ENCODE results near the gene PPP1R16B.
"Not testable (repeated sequence)": the region's sequence is repeated elsewhere in the genome, so short reads cannot be mapped to it uniquely, and the experiment has no call there.

The PPP1R16B gene

DNA sequence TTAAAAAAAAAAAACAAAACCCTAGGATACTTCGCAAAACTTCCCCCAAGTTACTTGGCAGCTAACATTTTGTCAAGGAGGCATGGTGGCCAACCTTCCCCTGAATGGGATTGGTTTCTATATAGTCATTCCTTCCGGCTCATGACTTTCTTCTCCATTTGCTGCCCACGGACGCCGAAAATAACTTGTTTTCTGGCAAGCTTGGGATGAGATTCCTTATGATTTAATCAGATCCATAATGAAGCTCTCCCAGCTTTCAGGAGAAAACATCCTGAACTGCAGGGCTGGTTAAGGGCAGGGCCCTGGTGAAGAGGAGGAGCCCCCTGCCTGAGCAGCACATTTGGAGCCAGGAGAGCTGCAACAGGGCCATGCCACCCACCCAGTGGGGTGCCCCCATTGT lies 49.9 kb downstream of the PPP1R16B start:
- TF ChIP-seq POU2F2 (IDR thresholded peaks at IDR 0.05; ENCODE audit: low read depth, low read length) (no peak), TAF1 (IDR thresholded peaks at IDR 0.05; ENCODE audit: low read depth, low read length) (no peak), PAX5 (IDR thresholded peaks at IDR 0.05; ENCODE audit: insufficient read depth, low read length, severe bottlenecking) (no peak)
- FAIRE-seq (no peak), DNase-seq (ENCODE audit: insufficient read length, low spot score) (no peak)

- FAIRE-seq (no peak), DNase-seq (ENCODE audit: insufficient read length, low spot score) (no peak)
- no peak for TF ChIP-seq SPI1 (IDR thresholded peaks at IDR 0.05; ENCODE audit: low read depth, low read length)
- no peak for TF ChIP-seq POLR2A (IDR thresholded peaks at IDR 0.05; ENCODE audit: low read depth, low read length)
- TF ChIP-seq TAF1 (IDR thresholded peaks at IDR 0.05; ENCODE audit: low read depth, low read length) = no peak
- no peak for TF ChIP-seq POU2F2 (IDR thresholded peaks at IDR 0.05; ENCODE audit: low read depth, low read length)
- TF ChIP-seq PAX5 (IDR thresholded peaks at IDR 0.05; ENCODE audit: insufficient read depth, low read length, severe bottlenecking) = no peak
- no peak for TF ChIP-seq POLR2AphosphoS5 (IDR thresholded peaks at IDR 0.05; ENCODE audit: low read depth, low read length)
Observed at GRCh38 chr20:38856570-38856969, 51.1 kb downstream of the PPP1R16B start.

- FAIRE-seq (no peak), DNase-seq (ENCODE audit: insufficient read length, low spot score) (no peak)
- no peak for TF ChIP-seq PAX5 (IDR thresholded peaks at IDR 0.05; ENCODE audit: insufficient read depth, low read length, severe bottlenecking)
- TF ChIP-seq POLR2AphosphoS5 (IDR thresholded peaks at IDR 0.05; ENCODE audit: low read depth, low read length) = no peak
- TF ChIP-seq POU2F2 (IDR thresholded peaks at IDR 0.05; ENCODE audit: low read depth, low read length) = no peak
- no peak for TF ChIP-seq TAF1 (IDR thresholded peaks at IDR 0.05; ENCODE audit: low read depth, low read length)
- TF ChIP-seq POLR2A (IDR thresholded peaks at IDR 0.05; ENCODE audit: low read depth, low read length) = no peak
- TF ChIP-seq SPI1 (IDR thresholded peaks at IDR 0.05; ENCODE audit: low read depth, low read length) = no peak
Observed at GRCh38 chr20:38857703-38858102, 52.2 kb downstream of the PPP1R16B start.

DNA sequence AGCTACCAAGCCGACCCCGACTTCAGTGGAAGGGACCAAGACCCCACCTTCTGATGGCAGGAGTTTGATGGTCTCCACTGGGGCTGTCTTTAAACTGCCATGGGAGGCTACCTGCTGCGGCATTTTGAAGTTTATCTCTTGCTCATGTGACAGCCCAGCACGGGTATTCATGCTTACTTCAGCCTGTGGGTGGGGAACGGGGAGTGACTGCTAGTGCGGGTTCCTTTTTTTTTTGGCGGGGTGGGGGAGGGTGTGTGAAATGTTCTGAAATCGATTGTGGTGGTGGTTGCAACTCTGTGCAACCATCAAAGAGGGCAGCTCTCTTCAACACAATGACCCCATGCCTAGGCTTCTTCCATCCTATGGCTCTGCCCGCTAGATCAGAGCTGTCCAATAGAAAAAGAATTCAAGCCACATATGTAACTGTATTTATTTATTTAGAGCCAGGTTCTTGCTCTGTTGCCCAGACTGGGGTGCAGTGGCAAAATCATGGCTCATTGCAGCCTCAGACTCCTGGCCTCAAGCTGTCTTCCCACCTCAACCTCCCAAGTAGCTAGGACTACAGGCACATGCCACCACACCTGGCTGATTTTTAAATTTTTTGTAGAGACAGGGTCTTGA lies 53.7 kb downstream of the PPP1R16B start:
- peak; percentile 42 for DNase-seq (ENCODE audit: insufficient read length, low spot score)
- TF ChIP-seq POLR2AphosphoS5 (IDR thresholded peaks at IDR 0.05; ENCODE audit: low read depth, low read length) (no peak), POU2F2 (IDR thresholded peaks at IDR 0.05; ENCODE audit: low read depth, low read length) (peak; percentile 72; the same call in 1 of the 2 replicates), SPI1 (IDR thresholded peaks at IDR 0.05; ENCODE audit: low read depth, low read length) (peak; percentile 82)
- peak; percentile 45 for FAIRE-seq

GRCh38 chr20:38859857-38860256 lies 54.4 kb downstream of the PPP1R16B start:
- DNase-seq (ENCODE audit: insufficient read length, low spot score); FAIRE-seq: not testable (repeated sequence)

DNA sequence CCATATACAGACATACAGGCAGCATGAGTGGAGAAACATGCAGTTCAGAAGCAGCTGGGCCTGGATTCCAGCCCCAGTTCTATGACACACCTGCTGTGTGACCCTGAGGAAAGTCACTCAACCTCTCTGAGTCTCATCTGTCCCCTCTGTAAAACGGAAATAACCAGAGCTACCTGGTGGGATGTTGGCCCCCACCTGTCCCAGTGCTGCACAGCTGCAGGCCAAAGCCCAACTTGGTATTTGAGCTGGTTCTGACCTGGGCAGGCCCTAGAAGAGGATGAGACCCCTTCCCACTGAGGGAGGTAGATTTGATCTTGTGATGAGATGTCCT lies 55.5 kb downstream of the PPP1R16B start:
- TF ChIP-seq PAX5 (IDR thresholded peaks at IDR 0.05; ENCODE audit: insufficient read depth, low read length, severe bottlenecking) (no peak), TAF1 (IDR thresholded peaks at IDR 0.05; ENCODE audit: low read depth, low read length) (no peak), POLR2AphosphoS5 (IDR thresholded peaks at IDR 0.05; ENCODE audit: low read depth, low read length) (no peak), POU2F2 (IDR thresholded peaks at IDR 0.05; ENCODE audit: low read depth, low read length) (no peak), POLR2A (IDR thresholded peaks at IDR 0.05; ENCODE audit: low read depth, low read length) (no peak), SPI1 (IDR thresholded peaks at IDR 0.05; ENCODE audit: low read depth, low read length) (no peak)
- no peak for DNase-seq (ENCODE audit: insufficient read length, low spot score)
- FAIRE-seq = no peak

GRCh38 chr20:38862226-38862625 lies 56.7 kb downstream of the PPP1R16B start:
- DNase-seq (ENCODE audit: insufficient read length, low spot score) (no peak), FAIRE-seq (peak; percentile 54)
- TF ChIP-seq POU2F2 (IDR thresholded peaks at IDR 0.05; ENCODE audit: low read depth, low read length) (no peak), POLR2A (IDR thresholded peaks at IDR 0.05; ENCODE audit: low read depth, low read length) (0 out of 2 replicates have a peak, but pooled peaks have one; percentile 5)

GRCh38 chr20:38863024-38863851 lies 57.7 kb downstream of the PPP1R16B start:
- peak; percentile 40 for DNase-seq (ENCODE audit: insufficient read length, low spot score)
- TF ChIP-seq SPI1 (IDR thresholded peaks at IDR 0.05; ENCODE audit: low read depth, low read length) (peak; percentile 82), PAX5 (IDR thresholded peaks at IDR 0.05; ENCODE audit: insufficient read depth, low read length, severe bottlenecking) (peak; percentile 31), POLR2AphosphoS5 (IDR thresholded peaks at IDR 0.05; ENCODE audit: low read depth, low read length) (no peak), POU2F2 (IDR thresholded peaks at IDR 0.05; ENCODE audit: low read depth, low read length) (no peak; the same call in 1 of the 2 replicates)
- FAIRE-seq = peak; percentile 99

- FAIRE-seq (no peak), DNase-seq (ENCODE audit: insufficient read length, low spot score) (no peak)
- TF ChIP-seq SPI1 (IDR thresholded peaks at IDR 0.05; ENCODE audit: low read depth, low read length) (no peak), POU2F2 (IDR thresholded peaks at IDR 0.05; ENCODE audit: low read depth, low read length) (no peak), PAX5 (IDR thresholded peaks at IDR 0.05; ENCODE audit: insufficient read depth, low read length, severe bottlenecking) (no peak)
Observed at GRCh38 chr20:38864662-38865061, 59.2 kb downstream of the PPP1R16B start.

GRCh38 chr20:38866265-38867061 lies 61.0 kb downstream of the PPP1R16B start:
- no peak for DNase-seq (ENCODE audit: insufficient read length, low spot score)
- peak; percentile 33 for FAIRE-seq

More at GRCh38 chr20:38866265-38867061, 61.0 kb downstream of the PPP1R16B start:
- TF ChIP-seq POU2F2 (IDR thresholded peaks at IDR 0.05; ENCODE audit: low read depth, low read length) = no peak
- no peak for TF ChIP-seq TAF1 (IDR thresholded peaks at IDR 0.05; ENCODE audit: low read depth, low read length)
- no peak for TF ChIP-seq SPI1 (IDR thresholded peaks at IDR 0.05; ENCODE audit: low read depth, low read length)
- TF ChIP-seq POLR2A (IDR thresholded peaks at IDR 0.05; ENCODE audit: low read depth, low read length) = no peak
- no peak for TF ChIP-seq POLR2AphosphoS5 (IDR thresholded peaks at IDR 0.05; ENCODE audit: low read depth, low read length)
- TF ChIP-seq PAX5 (IDR thresholded peaks at IDR 0.05; ENCODE audit: insufficient read depth, low read length, severe bottlenecking) = no peak

Data from GM12891 (cell line).